DND-41 (cell line): Measurements from ENCODE around the gene UBXN2A.

Experiments
- EZH2 ChIP-seq: IDR thresholded peaks from 3 replicates; pipeline ENCODE4 v1.6.1; 2012; ENCODE audit warnings: borderline replicate concordance, low read depth, mild to moderate bottlenecking, moderate library complexity, low read length, inconsistent platforms; ENCODE audit not compliant: severe bottlenecking
- TF ChIP-seq, protein P1 (sequence below): IDR thresholded peaks from 2 replicates; pipeline ENCODE4 v1.5.1; 2012; ENCODE audit warnings: borderline replicate concordance, low read length, moderate library complexity, mild to moderate bottlenecking; ENCODE audit not compliant: poor library complexity, severe bottlenecking; ENCODE audit errors: extremely low read depth

DNA sequence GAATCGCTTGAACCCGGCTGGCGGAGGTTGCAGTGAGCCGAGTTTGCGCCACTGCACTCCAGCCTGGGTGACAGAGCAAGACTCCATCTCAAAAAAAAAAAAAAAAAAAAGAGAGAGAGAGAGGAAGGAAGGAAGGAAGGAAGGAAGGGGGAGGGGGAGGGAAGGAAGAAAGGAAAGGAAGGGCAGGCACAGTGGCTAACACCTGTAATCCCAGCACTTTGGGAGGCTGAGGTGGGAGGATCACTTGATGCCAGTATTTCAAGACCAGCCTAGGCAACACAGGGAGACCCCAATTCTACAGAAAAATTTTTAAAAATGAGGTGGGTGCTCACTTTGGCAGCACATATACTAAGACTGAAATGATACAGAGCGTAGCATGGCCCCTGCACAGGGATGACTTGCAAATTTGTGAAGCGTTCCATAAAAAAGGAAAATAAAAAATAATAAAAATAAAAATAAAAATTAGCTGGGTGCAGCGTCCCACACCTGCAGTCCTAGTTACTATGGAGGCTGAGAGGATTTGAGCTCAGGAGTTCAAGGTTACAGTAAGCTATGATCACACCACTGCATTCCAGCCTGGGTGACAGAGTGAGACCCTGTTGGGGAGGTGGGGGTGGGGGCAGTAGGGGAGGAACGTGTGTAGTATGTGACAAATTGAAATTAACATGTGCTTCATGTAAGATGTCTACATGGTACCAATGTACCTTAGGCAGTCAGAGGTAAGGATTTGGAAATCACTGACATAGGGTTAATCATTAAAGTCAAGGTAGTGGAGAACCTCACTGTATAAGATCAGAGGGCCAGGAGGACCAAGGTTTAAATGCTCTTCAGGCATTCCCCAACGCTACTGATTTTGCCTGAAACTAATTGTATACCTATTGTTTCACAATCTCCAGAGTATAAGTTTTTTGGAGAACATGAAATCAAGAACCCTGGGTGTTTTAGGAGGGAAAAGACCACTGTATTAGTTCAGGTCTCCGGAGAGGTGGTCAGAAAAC is 105.5 kb downstream of the UBXN2A start:
- TF ChIP-seq, protein P1, sequence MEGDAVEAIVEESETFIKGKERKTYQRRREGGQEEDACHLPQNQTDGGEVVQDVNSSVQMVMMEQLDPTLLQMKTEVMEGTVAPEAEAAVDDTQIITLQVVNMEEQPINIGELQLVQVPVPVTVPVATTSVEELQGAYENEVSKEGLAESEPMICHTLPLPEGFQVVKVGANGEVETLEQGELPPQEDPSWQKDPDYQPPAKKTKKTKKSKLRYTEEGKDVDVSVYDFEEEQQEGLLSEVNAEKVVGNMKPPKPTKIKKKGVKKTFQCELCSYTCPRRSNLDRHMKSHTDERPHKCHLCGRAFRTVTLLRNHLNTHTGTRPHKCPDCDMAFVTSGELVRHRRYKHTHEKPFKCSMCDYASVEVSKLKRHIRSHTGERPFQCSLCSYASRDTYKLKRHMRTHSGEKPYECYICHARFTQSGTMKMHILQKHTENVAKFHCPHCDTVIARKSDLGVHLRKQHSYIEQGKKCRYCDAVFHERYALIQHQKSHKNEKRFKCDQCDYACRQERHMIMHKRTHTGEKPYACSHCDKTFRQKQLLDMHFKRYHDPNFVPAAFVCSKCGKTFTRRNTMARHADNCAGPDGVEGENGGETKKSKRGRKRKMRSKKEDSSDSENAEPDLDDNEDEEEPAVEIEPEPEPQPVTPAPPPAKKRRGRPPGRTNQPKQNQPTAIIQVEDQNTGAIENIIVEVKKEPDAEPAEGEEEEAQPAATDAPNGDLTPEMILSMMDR, result no peak
- no peak for TF ChIP-seq EZH2
